ENCODE results near the gene ARHGAP6.

DNA sequence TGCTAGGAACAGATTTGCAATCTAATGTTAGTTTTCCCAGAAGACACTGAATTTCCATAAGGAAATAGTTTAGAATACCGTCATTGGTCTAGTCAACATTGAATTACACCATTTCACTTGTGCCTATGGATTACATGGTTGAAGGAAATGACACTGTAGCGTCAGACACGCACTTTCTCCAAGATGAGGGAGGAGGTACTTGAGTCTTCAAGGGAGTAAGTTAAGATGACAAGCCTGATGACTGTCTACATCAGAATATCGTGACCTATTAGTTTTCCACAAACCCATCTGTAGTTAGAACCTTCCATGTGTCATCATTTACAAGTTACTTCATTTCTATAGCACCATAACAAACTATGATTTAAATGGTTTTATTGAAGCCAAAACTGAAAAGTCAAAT, 218.8 kb downstream of the ARHGAP6 start:
- TF ChIP-seq, protein P1, sequence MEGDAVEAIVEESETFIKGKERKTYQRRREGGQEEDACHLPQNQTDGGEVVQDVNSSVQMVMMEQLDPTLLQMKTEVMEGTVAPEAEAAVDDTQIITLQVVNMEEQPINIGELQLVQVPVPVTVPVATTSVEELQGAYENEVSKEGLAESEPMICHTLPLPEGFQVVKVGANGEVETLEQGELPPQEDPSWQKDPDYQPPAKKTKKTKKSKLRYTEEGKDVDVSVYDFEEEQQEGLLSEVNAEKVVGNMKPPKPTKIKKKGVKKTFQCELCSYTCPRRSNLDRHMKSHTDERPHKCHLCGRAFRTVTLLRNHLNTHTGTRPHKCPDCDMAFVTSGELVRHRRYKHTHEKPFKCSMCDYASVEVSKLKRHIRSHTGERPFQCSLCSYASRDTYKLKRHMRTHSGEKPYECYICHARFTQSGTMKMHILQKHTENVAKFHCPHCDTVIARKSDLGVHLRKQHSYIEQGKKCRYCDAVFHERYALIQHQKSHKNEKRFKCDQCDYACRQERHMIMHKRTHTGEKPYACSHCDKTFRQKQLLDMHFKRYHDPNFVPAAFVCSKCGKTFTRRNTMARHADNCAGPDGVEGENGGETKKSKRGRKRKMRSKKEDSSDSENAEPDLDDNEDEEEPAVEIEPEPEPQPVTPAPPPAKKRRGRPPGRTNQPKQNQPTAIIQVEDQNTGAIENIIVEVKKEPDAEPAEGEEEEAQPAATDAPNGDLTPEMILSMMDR (IDR thresholded peaks at IDR 0.05): no peak
- TF ChIP-seq EZH2 (IDR thresholded peaks at IDR 0.05): no peak
- no peak for TF ChIP-seq EZH2phosphoT487 (IDR thresholded peaks at IDR 0.05)

Measured in neural progenitor cell (in vitro differentiated cells).